ENCODE data around the gene FBLN1. TPM values are rescaled to one million over a fixed set of nuclear protein-coding genes. Genes with fewer than 3 reads are reported as not detected.
A peak's percentile ranks its signal among the peaks of the same experiment; 100 is the strongest.

FBLN1 gene
- total RNA-seq, 1 experiment from 2014 or later, result 183 TPM

GRCh38 chr22:45532235-45532631 lies 29.6 kb downstream of the FBLN1 start:
- ChIA-PET POLR2A (no interaction called here), CTCF (no interaction called here)
- no peaks in the 10 kb centered on the region for H3K9me3 Mint-ChIP-seq
- H3K36me3 Mint-ChIP-seq, result peaks cover 54% of the 10 kb centered on the region
- H3K27me3 Mint-ChIP-seq (ENCODE audit: low read depth), result no peaks in the 10 kb centered on the region
- no peak for DNase-seq (ENCODE audit: low spot score)
- no peak for TF ChIP-seq AFF4 (CRISPR knock-in tag; IDR thresholded peaks at IDR 0.05; ENCODE audit: borderline replicate concordance)
- TF ChIP-seq HMGA2 (CRISPR knock-in tag; IDR thresholded peaks at IDR 0.05), result no peak
- TF ChIP-seq NFATC4 (CRISPR knock-in tag; IDR thresholded peaks at IDR 0.05), result no peak
- no peak for TF ChIP-seq SMAD4 (CRISPR knock-in tag; IDR thresholded peaks at IDR 0.05)
- no peak for TF ChIP-seq ZNF532 (CRISPR knock-in tag; IDR thresholded peaks at IDR 0.05; ENCODE audit: borderline replicate concordance)
- no peak for TF ChIP-seq PRDM15 (CRISPR knock-in tag; IDR thresholded peaks at IDR 0.05)
- TF ChIP-seq ATF2 (CRISPR knock-in tag; IDR thresholded peaks at IDR 0.05; ENCODE audit: borderline replicate concordance, low read depth), result no peak
- TF ChIP-seq NFYB (CRISPR knock-in tag; conservative IDR thresholded peaks at IDR 0.05; ENCODE audit: low read depth), result no peak
- TF ChIP-seq CREB1 (CRISPR knock-in tag; IDR thresholded peaks at IDR 0.05), result no peak
- no peak for TF ChIP-seq IRF2 (CRISPR knock-in tag; IDR thresholded peaks at IDR 0.05; ENCODE audit: borderline replicate concordance, low read depth)
- TF ChIP-seq ZNF317 (CRISPR knock-in tag; IDR thresholded peaks at IDR 0.05; ENCODE audit: borderline replicate concordance, low read depth), result no peak
- ATAC-seq, result no peak
- peak overlapping the region; percentile 47 for H3K27ac Mint-ChIP-seq
- no peak overlapping the region for H3K4me3 Mint-ChIP-seq
- H3K4me1 Mint-ChIP-seq, result no peaks in the 10 kb centered on the region

- H3K27ac Mint-ChIP-seq, result no peak overlapping the region
- H3K36me3 Mint-ChIP-seq, result peaks cover 41% of the 10 kb centered on the region
- ATAC-seq, result no peak
- DNase-seq (ENCODE audit: low spot score), result no peak
- ChIA-PET POLR2A (no interaction called here), CTCF (interaction anchor here (1.0 kb wide), 1 partner anchor 265 kb away, joined by 3 read pairs; no protein-coding TSS in a partner anchor)
- no peaks in the 10 kb centered on the region for H3K27me3 Mint-ChIP-seq (ENCODE audit: low read depth)
- peaks cover 7% of the 10 kb centered on the region for H3K4me1 Mint-ChIP-seq
- no peak overlapping the region for H3K4me3 Mint-ChIP-seq
- no peaks in the 10 kb centered on the region for H3K9me3 Mint-ChIP-seq
- TF ChIP-seq NR2C2 (CRISPR knock-in tag; IDR thresholded peaks at IDR 0.05) (no peak), ATF1 (CRISPR knock-in tag; IDR thresholded peaks at IDR 0.05) (no peak), ZMAT4 (CRISPR knock-in tag; IDR thresholded peaks at IDR 0.05) (no peak), MAX (CRISPR knock-in tag; IDR thresholded peaks at IDR 0.05) (no peak), E2F5 (CRISPR knock-in tag; IDR thresholded peaks at IDR 0.05) (no peak), NFE2L1 (CRISPR knock-in tag; IDR thresholded peaks at IDR 0.05) (no peak), E2F4 (CRISPR knock-in tag; IDR thresholded peaks at IDR 0.05; ENCODE audit: borderline replicate concordance, low read depth) (no peak), JAZF1 (CRISPR knock-in tag; IDR thresholded peaks at IDR 0.05) (no peak), NFATC4 (CRISPR knock-in tag; IDR thresholded peaks at IDR 0.05) (no peak)
Observed at GRCh38 chr22:45533703-45534102, 31.0 kb downstream of the FBLN1 start.
